Endothelial cell (in vitro differentiated cells): ENCODE measurements around the gene NETO1. TPM values are rescaled to one million over a fixed set of nuclear protein-coding genes. Genes with fewer than 3 reads are reported as not detected.

ENCODE experiments used
- DNase-seq: peaks from one replicate; pipeline ENCODE4 v3.0.0; 2021; ENCODE audit warnings: low spot score
- H3K27ac Mint-ChIP-seq: one replicate; pipeline ENCODE4 v1.8.0; 2021; ENCODE audit warnings: mixed read lengths, inconsistent platforms; ENCODE audit not compliant: unreplicated experiment
- H3K27me3 Mint-ChIP-seq: one replicate; pipeline ENCODE4 v1.8.0; 2021; ENCODE audit warnings: mild to moderate bottlenecking, moderate library complexity, mixed read lengths, inconsistent platforms; ENCODE audit not compliant: unreplicated experiment
- H3K36me3 Mint-ChIP-seq: one replicate; pipeline ENCODE4 v1.8.0; 2021; ENCODE audit warnings: mild to moderate bottlenecking, low read depth, mixed read lengths, inconsistent platforms; ENCODE audit not compliant: unreplicated experiment
- H3K4me1 Mint-ChIP-seq: one replicate; pipeline ENCODE4 v1.8.0; 2021; ENCODE audit warnings: mild to moderate bottlenecking, mixed read lengths, inconsistent platforms; ENCODE audit not compliant: unreplicated experiment
- H3K4me3 Mint-ChIP-seq: one replicate; pipeline ENCODE4 v1.8.0; 2021; ENCODE audit warnings: mild to moderate bottlenecking, mixed read lengths, inconsistent platforms; ENCODE audit not compliant: unreplicated experiment
- H3K9me3 Mint-ChIP-seq: one replicate; pipeline ENCODE4 v1.8.0; 2021; ENCODE audit warnings: mixed read lengths, inconsistent platforms; ENCODE audit not compliant: unreplicated experiment
- CTCF ChIP-seq: fragments of 200-600 bp; sonication (generic); IDR thresholded peaks from one replicate; pipeline ENCODE4 v1.5.0; 2021; ENCODE audit warnings: antibody characterized with exemption; ENCODE audit not compliant: unreplicated experiment
- total RNA-seq: library from RNA; stranded (reverse); fragmentation: NEBNext Ultra II Directional; extraction: Animal tissue kit (Norgen Biotek cat#: 25700); gene quantifications from one replicate; pipeline ENCODE4 v1.2.1, GENCODE V29; 2021; ENCODE audit not compliant: unreplicated experiment

NETO1 gene
- total RNA-seq, 1 donor from 2014 or later = 12.8 TPM

DNA sequence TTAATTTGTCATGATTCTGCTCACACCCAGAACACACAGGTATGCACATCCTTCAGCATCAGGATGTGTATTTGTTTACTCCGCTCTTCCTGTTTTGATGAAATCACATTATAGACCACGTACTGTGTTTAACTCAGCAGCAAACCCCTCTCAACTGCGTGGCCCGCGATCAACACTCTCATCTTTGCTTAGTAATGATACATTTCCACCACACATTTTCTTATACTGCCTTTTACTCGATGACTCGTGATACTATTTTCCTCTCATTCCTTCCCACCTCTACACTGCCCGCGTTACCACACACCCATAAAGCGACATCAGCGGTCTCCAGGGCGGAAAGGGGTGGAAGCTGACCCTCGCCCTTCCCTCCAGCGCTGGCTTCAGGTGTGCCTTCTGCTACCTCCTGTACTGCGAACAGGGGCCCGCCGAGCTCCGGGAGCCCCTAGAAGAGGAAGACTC, 1.3 kb downstream of the NETO1 start:
- Mint-ChIP-seq H3K4me1 (peaks cover 13% of the 10 kb centered on the region), H3K27me3 (peaks cover 14% of the 10 kb centered on the region), H3K4me3 (peak overlapping the region; percentile 85), H3K9me3 (no peaks in the 10 kb centered on the region), H3K36me3 (no peaks in the 10 kb centered on the region), H3K27ac (peak overlapping the region; percentile 46)
- no peak for TF ChIP-seq CTCF
- no peak for DNase-seq

- no peaks in the 10 kb centered on the region for H3K36me3 Mint-ChIP-seq
- peaks cover 4% of the 10 kb centered on the region for H3K4me1 Mint-ChIP-seq
- no peak for DNase-seq
- no peak overlapping the region for H3K4me3 Mint-ChIP-seq
- TF ChIP-seq CTCF = no peak
- H3K27ac Mint-ChIP-seq = no peak overlapping the region
- H3K27me3 Mint-ChIP-seq = peaks cover 6% of the 10 kb centered on the region
- no peaks in the 10 kb centered on the region for H3K9me3 Mint-ChIP-seq
Measured at GRCh38 chr18:72863754-72864153, 4.0 kb downstream of the NETO1 start.

GRCh38 chr18:72859088-72859487, 8.7 kb downstream of the NETO1 start:
- no peak for TF ChIP-seq CTCF
- H3K27ac Mint-ChIP-seq = no peak overlapping the region
- no peaks in the 10 kb centered on the region for H3K36me3 Mint-ChIP-seq
- no peaks in the 10 kb centered on the region for H3K4me1 Mint-ChIP-seq
- no peaks in the 10 kb centered on the region for H3K27me3 Mint-ChIP-seq
- H3K4me3 Mint-ChIP-seq = no peak overlapping the region
- H3K9me3 Mint-ChIP-seq = no peaks in the 10 kb centered on the region
- no peak for DNase-seq

DNA sequence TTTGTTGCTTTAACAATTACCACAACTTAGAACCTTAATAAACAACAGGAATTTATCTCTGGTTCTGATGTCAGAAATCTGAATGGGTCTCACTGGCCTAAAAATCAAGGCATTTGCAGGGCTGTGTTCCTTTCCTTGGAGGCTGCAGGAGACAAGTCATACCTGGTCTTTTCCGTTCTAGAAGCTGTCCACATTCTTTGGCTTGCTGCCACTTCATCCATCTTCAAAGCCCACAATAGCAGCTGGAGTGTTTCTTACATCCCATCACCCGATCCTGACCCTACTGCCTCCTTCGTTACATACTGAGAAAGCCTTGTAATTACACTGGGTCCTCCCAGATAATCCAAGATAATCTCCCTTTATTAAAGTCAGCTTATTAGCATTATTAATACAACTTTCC, 18.1 kb downstream of the NETO1 start:
- no peak for TF ChIP-seq CTCF
- H3K27me3 Mint-ChIP-seq = peaks cover 2% of the 10 kb centered on the region
- no peak overlapping the region for H3K4me3 Mint-ChIP-seq
- H3K4me1 Mint-ChIP-seq = no peaks in the 10 kb centered on the region
- H3K36me3 Mint-ChIP-seq = peaks cover 5% of the 10 kb centered on the region
- no peak for DNase-seq
- H3K27ac Mint-ChIP-seq = no peak overlapping the region
- no peaks in the 10 kb centered on the region for H3K9me3 Mint-ChIP-seq

DNA sequence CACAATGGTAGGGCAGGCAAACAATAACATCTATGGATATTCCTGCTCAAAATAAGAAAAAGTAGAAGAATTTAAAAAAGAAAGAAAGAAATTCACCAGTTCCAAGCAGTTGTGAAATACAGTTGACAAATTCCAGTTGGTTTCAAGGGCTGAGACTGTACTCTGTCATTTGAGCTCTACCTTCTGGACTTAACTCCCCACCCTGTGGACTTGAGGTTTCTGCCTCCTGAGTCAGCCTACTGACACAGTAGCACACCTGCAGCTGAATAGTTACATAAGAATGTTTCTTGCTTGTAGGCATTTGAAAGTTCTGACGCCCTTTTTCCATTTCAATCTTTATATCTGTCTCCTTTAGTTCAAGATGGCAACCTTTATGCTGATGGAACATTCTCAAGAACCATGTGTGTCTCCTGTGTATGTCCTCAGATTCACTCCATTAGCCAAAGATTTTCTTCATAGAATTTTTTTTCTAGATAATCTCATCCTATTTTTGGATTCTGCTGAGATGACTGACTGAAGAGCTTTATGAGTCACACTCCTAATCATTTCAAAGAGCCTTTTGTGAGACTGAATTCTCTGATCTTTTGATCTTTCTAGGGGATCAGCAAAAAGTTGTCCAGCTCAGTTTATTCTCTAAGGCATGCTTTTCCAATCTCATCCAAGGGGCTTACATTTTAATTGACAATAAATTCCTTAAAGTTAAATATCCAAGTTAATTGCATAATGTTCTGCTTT, 19.1 kb downstream of the NETO1 start:
- Mint-ChIP-seq H3K36me3 (peaks cover 5% of the 10 kb centered on the region), H3K9me3 (no peaks in the 10 kb centered on the region), H3K4me1 (no peaks in the 10 kb centered on the region), H3K27me3 (peaks cover 2% of the 10 kb centered on the region), H3K4me3 (no peak overlapping the region), H3K27ac (no peak overlapping the region)
- no peak for DNase-seq
- no peak for TF ChIP-seq CTCF
